ENCODE measurements around the gene SDHAF4.
"Not testable (repeated sequence)": the region's sequence is repeated elsewhere in the genome, so short reads cannot be mapped to it uniquely, and the experiment has no call there.

The SDHAF4 gene

DNA sequence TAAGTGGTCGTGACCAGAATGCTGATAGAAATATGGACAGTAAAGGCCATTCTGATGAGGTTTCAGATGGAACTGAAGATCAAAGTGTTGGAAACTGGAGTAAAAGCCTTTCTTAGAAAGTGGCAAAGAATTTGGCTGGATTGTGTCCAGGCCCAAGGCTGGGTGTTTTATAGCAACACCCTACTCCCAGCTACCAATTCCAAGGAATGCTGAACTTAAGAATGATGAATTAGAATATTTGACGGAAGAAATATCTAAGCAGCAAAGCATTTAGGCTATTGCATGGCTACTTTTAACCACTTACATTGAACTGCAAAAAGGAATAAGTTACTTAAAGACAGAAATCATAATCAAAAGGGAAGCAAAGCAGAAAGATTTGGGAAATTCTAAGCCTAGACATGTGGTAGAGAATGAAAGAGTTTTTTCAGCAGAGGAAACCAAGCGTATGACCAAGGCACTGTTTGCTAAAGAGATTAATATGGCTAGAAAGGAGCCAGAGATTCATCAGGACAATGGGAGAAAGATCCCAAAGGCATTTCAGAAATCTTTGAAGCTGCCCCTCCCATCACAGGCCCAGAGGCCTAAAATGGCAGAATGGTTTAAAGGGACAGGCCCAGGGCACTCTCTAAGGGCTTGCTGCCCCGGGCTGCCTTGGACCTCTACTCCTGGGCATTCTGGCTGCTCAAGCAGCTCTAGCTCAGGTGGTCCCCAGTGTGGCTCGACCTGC is 25.8 kb downstream of the SDHAF4 start:
- ATAC-seq = no peak

DNA sequence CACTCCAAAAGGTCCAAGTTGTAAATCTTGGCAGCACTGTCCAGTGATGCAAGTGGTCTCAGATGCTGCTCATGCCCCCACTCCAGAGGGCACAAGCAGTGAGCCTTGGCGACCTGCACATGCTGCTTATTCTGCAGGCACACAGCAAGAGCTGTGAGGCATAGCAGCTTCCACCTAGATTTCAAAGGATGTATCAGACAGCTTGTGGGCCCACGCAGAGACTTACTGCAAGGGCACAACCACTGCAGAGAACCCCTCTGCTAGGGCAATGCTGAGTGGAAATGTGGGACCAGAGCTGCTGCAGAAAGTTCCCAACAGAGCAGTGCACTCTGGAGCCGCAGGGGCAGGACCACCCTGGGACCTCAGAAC is 26.4 kb downstream of the SDHAF4 start:
- no peak for ATAC-seq
- DNase-seq = no peak

More for the DNA sequence above, 25.8 kb downstream of the SDHAF4 start:
- DNase-seq = no peak

DNA sequence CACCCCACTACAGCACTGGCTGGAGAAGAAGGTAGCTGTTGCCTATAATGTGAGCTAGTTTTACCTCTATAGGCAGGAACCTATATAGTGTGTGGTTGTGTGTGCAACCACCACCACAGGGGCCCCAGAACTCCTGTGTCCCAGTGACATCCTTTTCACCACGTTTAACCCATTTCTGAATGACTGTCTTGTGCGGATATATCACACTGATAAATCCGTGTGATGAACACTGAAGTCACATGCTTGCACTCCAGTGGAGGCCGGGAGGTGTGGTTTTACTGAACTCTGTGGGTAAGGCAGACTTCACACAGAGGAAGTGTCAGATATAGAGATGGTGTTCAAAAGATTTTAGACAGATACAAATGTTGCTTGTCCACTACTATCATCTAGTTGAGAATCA is 32.5 kb downstream of the SDHAF4 start:
- DNase-seq = no peak
- ATAC-seq = peak; percentile 63

DNA sequence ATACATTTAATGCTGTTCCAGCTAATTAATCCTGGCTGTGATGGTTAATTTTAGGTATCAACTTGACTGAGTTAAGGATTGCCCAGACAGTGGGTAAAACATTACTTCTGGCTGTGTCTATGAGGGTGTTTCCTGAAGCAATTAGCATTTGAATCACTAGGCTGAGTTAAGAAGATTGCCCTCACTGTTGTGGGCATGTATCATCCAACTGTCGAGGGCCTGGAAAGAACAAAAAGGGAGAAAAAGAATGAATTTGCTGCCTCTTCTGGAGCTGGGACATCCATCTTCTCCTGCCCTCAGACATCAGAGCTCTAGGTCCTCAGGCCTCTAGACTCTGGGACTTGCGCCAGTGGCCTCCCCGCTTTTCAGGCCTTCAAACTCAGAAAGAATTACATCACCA is 34.3 kb downstream of the SDHAF4 start:
- ATAC-seq = no peak
- no peak for DNase-seq

DNA sequence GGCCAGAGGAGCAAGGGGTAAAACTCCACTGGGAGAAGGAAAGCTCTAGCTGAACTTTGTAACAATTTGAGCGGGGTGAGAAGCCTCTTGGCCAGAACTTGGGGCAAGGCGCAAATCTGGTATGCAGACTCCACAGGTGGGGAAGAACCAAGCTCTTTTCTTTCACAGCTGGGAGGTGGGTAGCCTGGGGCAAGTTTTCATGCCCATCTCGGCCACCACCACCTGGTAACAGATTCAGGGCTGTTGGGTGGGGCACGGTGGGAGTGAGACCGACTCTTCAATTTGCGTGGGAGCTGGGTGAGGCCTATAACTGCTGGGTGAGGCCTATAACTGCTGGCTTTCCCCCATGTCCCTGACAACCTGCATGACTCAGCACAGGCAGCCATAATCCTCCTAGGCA is 37.5 kb downstream of the SDHAF4 start:
- ATAC-seq (no peak), DNase-seq (no peak)

DNA sequence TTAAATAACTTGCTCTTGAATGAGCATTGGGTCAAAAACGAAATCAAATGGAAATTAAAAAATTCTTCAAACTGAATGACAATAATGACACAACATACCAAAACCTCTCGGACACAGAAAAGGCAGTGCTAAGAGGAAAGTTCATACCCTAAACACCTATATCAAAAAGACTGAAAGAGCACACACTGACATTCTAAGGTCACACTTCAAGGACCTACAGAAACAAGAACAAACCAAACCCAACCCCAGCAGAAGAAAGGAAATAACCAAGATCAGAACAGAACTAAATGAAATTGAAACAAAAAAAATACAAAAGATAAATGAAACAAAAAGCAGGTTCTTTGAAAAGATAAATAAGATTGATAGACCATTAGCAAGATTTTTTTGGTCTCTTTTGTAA is 40.6 kb downstream of the SDHAF4 start:
- DNase-seq = not testable (repeated sequence)

DNA sequence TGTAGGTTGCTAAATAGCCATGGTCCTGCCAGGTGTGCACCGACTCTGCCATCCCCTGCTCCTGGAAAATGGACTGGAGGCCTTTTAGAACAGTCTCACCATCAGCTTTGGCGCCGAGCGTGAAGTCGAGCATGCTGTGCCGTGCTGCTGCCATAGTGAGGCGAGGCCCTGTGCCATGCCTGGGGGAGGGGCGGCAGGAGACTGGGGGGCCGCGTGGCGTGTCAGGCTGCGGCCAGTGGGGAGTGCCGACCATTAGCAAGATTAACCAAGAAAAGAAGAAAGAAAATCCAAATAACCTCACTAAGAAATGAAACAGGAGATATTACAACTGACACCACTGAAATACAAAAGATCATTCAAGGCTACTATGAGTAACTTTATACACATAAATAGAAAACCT is 42.5 kb downstream of the SDHAF4 start:
- ATAC-seq = not testable (repeated sequence)

More for the DNA sequence above, 40.6 kb downstream of the SDHAF4 start:
- ATAC-seq = not testable (repeated sequence)

DNA sequence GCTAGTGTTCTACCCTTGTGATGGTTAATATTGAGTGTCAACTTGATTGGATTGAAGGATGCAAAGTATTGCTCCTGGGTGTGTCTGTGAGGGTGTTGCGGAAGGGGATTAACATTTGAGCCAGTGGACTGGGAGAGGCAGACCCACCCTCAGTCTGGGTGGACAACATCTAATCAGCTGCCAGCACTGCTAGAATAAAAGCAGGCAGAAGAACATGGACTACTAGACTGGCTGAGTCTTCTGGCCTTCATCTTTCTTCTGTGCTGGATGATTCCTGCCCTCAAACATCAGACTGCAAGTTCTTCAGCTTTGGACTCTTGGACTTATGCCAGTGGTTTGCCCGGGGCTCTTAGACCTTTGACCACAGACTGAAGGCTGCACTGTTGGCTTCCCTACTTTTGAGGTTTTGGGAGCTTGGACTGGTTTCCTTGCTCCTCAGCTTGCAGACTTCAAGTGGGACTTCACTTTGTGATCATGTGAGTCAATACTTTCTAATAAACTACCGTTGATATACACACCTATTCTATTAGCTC is 50.1 kb downstream of the SDHAF4 start:
- ATAC-seq = no peak
- no peak for DNase-seq

More for the DNA sequence above, 42.5 kb downstream of the SDHAF4 start:
- DNase-seq = not testable (repeated sequence)

DNA sequence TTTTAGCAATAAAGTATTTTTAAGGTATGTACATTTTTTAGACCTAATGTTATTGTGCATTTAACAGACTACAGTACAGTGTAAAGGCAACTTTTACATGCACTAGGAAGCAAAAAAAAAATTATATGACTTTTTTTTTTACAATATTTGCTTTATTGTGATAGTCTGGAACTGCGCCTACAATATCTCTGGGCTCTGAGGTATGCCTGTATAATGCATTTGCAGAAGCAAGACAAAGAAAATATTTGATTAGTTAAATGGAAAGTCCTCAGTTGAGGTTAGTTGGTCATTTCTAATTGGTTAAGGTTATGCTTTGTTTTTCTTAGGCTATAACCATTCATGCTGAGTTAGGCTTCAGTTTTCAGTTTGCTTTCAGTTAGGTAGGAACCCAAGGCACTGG is 54.0 kb downstream of the SDHAF4 start:
- DNase-seq = no peak
- no peak for ATAC-seq

DNA sequence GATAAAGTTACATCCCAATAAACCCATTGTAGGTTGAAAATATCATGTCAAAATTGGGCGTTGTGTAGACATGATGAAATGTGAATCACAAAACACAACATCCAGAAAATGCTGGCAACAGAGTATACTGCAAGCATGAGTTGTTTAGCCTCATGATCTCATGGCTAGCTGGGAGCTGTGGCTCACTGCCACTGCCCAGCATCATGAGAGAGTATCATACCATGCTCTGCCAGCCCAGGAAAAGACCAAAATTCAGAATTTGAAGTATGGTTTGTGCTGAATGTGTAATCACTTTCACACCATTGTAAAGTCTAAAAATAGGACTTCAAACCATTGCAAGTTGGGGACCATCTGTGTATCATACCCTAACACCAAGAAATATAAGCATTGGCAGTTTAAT is 55.7 kb downstream of the SDHAF4 start:
- DNase-seq (no peak), ATAC-seq (no peak)

DNA sequence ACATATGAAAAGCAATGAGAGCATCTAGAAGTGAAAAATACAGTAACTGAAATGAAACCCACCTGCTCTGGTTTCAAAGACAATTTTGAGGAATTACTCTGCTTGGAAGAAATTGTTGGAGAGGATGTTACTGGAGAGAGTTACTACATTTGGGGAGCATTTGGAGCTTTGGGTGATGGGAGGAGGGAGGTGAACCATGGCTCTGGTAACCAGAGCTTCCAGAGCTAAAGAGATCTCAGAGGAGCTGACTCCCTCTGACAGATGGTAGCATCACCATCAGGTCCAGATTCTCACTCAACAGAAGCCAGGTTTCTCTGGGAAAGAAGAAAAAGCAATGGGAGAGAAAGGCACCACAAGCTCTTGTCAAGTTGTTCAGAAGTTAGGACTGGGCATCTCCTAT is 58.7 kb downstream of the SDHAF4 start:
- no peak for DNase-seq
- no peak for ATAC-seq

DNA sequence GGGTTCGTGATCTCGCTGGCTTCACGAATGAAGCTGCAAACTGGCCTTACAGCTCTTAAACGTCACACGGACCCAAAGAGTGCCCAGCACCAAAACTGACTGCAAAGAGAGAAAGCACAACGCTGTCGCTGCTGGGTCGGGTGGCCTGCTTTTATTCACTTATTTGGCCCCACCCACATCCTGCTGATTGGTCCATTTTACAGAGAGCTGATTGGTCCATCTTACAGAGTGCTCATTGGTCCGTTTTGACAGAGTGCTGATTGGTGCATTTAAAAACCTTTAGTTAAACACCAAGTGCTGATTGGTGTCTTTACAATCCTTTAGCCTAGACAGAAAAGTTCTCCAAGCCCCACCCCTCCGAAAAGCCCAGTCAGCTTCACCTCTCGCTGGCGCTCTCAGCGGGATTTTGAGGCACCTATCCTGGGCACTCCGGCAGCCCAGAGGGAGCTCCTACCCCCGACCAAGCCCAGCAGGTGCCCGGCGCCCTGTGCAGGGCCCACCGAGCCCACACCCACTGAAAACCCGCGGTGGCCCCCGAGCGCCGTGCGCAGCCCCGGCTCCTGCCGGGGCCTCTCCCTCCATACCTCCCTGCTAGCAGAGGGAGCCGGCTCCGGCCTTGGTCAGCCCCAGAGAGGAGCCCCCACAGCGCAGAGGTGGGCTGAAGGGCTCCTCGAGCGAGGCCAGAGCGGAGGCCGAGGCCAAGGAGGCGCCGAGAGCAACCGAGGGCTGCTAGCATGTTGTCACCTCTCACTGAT is 60.9 kb downstream of the SDHAF4 start:
- no peak for DNase-seq

DNA sequence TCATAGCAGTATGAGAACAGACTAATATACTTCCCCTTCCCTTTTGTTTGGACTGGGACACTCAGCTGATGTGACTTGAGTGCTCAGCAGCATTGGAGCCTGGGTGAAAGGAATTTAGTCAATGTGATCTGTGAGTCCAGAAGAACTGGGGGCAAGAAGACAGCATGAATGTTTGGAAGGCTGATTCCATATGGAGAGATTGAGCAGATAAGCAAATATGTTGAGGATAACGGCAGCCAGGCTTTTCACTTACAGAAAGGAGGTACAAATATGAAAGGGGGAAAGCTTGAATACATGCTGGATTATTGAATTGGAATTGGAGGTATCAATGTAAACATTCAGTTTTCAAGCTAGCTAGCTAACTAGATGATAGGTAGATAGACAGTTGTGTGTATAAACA is 63.2 kb downstream of the SDHAF4 start:
- no peak for ATAC-seq

More for the DNA sequence above, 60.9 kb downstream of the SDHAF4 start:
- no peak for ATAC-seq

DNA sequence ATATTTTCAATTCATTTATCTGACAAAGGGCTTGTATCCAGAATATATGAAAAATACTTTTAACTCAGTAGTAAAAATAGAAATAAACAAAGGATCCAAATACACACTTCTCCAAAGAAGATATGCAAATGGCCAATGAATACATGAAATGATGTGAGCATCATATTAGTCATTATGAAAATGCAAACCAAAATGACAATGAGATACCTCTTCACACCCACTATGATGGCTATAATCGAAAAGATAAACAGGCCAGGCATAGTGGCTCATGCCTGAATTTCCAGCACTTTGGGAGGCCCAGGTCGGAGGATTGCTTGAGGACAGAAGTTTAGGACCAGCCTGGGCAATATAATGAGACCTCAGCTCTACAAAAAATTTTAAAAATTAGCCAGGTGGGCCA is 67.1 kb downstream of the SDHAF4 start:
- no peak for ATAC-seq
- no peak for DNase-seq

More for the DNA sequence above, 63.2 kb downstream of the SDHAF4 start:
- no peak for DNase-seq

DNA sequence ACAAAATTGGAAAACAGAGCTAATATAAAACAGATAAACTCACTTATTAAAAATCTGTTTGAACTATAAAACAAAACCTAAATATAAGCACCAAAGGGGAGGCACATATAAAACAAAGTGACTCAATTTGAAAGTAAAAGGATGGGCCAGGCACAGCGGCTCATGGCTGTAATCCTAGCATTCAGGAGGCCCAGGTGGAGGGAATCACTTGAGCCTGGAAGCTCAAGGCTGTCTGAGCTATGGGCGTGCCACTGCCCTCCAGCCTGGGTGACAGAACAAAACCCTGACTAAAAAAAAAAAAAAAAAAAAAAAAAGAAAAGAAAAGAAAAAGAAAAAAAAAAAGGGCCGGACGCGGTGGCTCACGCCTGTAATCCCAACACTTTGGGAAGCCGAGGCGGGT is 69.9 kb downstream of the SDHAF4 start:
- no peak for ATAC-seq
- no peak for DNase-seq

DNA sequence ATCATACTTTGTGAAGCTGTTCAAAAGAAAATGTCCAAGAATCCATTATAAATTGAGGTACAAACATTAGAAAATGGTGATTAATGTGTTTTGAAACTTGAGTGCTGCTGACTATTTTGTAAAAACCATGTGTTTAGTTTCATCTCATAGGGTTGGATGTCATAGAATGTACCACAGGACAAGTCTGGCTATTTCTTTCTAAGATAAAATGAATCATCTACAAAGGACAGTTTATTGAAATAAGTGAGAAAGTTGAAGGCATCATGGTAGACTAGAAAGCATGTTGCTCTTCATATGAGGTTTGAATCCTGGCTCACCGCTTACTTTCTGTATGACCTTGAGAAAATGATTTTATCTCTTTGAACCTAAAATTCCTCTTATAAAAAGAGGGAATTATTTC is 71.7 kb downstream of the SDHAF4 start:
- no peak for ATAC-seq
- no peak for DNase-seq

Measured in stimulated activated naive CD8-positive, alpha-beta T cell treated with anti-CD3 and anti-CD28 coated beads, Interleukin-15, Interleukin-2, amounts not matched to agents 100 U/mL and 50 U/mL, for 24 hours (primary cell).